ENCODE results near the gene ARHGAP26.

Gene ARHGAP26

DNA sequence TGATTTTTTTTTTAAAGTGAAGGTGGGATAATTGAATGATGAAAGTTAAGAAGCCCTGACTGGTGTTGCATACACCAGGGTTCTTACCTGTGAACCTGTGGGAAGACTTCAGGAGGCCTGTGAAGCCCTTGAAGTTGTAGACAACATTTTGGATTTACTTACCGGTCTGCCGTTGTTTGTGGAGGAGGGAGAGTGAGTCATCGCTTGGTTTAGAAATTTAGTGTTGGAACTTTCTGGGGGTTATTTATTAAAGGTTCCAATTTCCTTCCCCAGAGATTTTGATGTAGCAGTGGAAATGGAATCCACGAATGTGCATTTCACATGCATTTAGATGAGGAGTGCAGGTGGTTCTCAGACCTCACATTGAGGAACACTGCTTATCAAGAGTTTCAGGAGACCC is 49.6 kb downstream of the ARHGAP26 start:
- H3K27ac ChIP-seq = no peak overlapping the region
- DNase-seq (ENCODE audit: low spot score) = no peak
- POLR2A ChIA-PET (ENCODE audit: low non-redundant PET) = no interaction called here
- TF ChIP-seq, protein P1, sequence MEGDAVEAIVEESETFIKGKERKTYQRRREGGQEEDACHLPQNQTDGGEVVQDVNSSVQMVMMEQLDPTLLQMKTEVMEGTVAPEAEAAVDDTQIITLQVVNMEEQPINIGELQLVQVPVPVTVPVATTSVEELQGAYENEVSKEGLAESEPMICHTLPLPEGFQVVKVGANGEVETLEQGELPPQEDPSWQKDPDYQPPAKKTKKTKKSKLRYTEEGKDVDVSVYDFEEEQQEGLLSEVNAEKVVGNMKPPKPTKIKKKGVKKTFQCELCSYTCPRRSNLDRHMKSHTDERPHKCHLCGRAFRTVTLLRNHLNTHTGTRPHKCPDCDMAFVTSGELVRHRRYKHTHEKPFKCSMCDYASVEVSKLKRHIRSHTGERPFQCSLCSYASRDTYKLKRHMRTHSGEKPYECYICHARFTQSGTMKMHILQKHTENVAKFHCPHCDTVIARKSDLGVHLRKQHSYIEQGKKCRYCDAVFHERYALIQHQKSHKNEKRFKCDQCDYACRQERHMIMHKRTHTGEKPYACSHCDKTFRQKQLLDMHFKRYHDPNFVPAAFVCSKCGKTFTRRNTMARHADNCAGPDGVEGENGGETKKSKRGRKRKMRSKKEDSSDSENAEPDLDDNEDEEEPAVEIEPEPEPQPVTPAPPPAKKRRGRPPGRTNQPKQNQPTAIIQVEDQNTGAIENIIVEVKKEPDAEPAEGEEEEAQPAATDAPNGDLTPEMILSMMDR (conservative IDR thresholded peaks at IDR 0.05; ENCODE audit: low read depth) = no peak
- CTCF ChIA-PET = no interaction called here

DNA sequence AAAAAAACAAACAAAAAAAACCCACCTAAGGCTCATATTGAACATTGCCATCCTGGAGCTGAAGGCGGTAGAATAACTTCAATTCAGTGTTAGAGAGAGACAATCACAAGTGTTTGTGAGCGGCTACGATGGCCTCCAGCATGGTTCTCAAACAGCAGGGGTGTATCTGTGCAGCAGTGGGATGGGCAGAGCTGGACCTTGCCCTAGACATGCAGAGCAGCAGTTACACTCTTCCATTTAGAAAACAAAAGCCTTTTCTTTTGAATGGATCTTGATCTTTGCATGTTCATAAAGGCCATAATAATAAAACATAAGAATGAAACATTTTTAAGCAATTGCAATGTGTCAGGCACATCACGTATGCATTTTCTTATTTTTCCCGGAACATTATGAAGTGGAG is 50.3 kb downstream of the ARHGAP26 start:
- no peak for DNase-seq (ENCODE audit: low spot score)
- CTCF ChIA-PET = interaction anchor here (0.6 to 1.6 kb wide), 3 partner anchors 16 to 453 kb away, joined by 3 to 6 read pairs (median 3); no protein-coding TSS in a partner anchor
- TF ChIP-seq, protein P1 (conservative IDR thresholded peaks at IDR 0.05; ENCODE audit: low read depth) = no peak
- POLR2A ChIA-PET (ENCODE audit: low non-redundant PET) = no interaction called here
- H3K27ac ChIP-seq = no peak overlapping the region

DNA sequence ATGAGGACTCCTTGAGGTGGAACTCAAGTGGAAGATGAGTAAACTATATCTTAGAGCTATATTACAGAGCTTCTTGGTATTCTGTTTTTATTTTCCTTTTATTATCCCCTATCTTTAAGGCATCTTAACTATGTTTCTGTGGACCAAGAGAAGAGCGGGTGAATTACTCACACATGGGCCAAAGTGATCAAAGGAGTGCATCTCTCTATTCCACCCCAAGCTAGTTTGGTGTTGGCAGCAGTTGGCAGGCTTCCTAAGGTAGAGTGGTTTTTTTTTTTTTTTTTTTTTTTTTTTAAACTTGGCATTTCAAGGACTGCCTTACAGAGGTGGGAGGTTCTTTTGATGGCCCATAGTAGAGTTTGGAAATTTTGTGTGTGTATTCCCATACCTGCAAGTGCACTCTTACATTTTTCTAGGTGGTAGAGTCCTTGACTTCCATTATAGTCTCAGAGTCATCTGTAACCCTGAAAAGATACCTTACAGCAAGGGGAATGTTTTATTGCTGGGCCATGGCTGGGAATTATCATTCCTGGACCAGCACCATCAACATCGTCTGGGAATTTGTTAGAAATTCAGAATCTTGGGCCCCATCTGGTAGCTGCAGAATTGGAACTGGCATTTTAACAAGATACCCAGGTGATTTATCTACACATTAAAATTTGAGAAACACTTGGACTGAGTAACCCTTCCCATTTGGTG is 51.0 kb downstream of the ARHGAP26 start:
- no peak for DNase-seq (ENCODE audit: low spot score)
- ChIA-PET CTCF (interaction anchor here (0.6 to 1.6 kb wide), 3 partner anchors 16 to 220 kb away, joined by 3 to 6 read pairs (median 5); no protein-coding TSS in a partner anchor), POLR2A (ENCODE audit: low non-redundant PET) (no interaction called here)
- TF ChIP-seq, protein P1 (conservative IDR thresholded peaks at IDR 0.05; ENCODE audit: low read depth) = no peak
- H3K27ac ChIP-seq = no peak overlapping the region

DNA sequence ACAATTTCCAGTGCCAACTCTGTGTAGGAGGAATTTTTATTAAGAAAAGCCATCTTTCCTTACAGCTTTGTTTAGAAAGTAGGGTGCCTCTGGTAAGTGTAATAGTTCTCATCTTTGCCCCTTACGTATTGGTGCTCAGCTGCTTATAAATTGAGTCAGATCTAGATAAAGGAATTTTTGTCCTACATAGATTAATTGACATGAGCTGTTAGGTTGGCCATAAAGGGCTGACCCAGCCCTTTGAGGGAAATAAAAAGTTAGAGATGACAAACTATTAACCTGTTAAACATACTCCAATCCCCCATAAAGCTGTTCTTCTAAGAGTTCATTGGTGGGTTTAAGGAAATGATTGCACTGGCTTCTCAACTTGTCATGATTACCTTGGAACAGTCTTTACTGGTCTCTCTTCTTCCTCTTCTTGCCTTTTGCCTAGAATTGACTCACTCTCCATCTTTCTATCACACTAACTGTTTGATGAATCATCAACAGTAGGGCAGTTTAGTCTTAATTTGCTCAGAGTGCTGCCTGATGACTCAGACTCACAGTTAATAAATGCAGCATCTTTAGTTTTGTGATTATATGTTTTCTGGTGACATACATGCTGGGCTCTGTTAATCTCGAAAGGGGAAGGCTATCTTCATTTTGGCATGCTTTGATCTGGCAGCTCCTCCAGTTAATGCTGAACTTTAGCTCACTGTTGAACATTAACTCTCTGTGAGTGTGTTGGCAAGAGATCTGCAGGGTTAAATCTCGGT is 51.7 kb downstream of the ARHGAP26 start:
- ChIA-PET POLR2A (ENCODE audit: low non-redundant PET) (no interaction called here), CTCF (interaction anchor here (0.7 to 1.6 kb wide), 2 partner anchors 17 to 23 kb away, joined by 3 to 6 read pairs; no protein-coding TSS in a partner anchor)
- no peak overlapping the region for H3K27ac ChIP-seq
- TF ChIP-seq, protein P1 (conservative IDR thresholded peaks at IDR 0.05; ENCODE audit: low read depth) = no peak
- DNase-seq (ENCODE audit: low spot score) = peak; percentile 97

DNA sequence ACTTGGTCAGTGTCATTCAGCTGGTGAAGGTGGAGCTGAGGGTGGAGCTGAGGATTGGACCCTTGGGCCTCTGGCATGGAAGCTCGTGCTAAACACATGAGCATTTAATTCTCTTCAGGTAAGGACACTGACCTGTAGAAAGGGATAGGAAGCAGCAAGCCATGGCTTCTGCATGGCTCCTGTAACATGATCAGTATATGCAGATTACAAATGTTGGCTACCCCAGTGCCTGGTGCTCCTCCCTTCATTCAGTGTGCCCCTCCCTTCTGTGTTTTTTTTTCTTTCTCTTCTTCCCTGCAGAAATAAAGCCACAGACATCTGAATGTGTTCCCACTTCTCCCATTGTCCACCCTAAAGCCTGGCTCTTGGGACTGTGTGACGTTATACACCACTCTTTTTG is 52.9 kb downstream of the ARHGAP26 start:
- no peak for DNase-seq (ENCODE audit: low spot score)
- H3K27ac ChIP-seq = no peak overlapping the region
- CTCF ChIA-PET = interaction anchor here (0.6 kb wide), 1 partner anchor 110 kb away, joined by 3 read pairs; no protein-coding TSS in a partner anchor
- POLR2A ChIA-PET (ENCODE audit: low non-redundant PET) = no interaction called here
- TF ChIP-seq, protein P1 (conservative IDR thresholded peaks at IDR 0.05; ENCODE audit: low read depth) = no peak

DNA sequence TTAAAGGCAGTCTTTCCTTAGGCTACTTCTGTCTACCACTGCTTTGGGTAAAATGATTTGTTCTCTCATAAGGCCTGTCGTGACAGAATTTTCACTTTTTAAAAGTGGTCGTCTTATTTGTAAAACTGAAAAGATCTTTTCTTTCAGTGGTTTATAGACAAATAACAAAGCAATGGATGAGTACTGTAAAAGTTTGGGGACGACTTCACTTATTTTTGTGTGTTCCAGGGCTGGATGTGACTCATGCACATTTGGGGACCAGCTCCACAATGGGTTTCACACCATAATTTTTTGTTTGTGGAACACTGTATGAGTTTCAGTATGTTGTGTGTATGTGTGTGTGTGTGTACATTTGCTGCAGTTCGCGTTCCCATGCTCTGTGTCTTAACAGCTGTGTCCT is 53.6 kb downstream of the ARHGAP26 start:
- POLR2A ChIA-PET (ENCODE audit: low non-redundant PET) = no interaction called here
- CTCF ChIA-PET = interaction anchor here (0.8 to 1.1 kb wide), 2 partner anchors 56 to 386 kb away, joined by 3 to 5 read pairs; no protein-coding TSS in a partner anchor
- TF ChIP-seq, protein P1 (conservative IDR thresholded peaks at IDR 0.05; ENCODE audit: low read depth) = no peak
- no peak overlapping the region for H3K27ac ChIP-seq
- DNase-seq (ENCODE audit: low spot score) = no peak
